Measurements from ENCODE around the gene LPP. TPM values are rescaled to one million over a fixed set of nuclear protein-coding genes. Genes with fewer than 3 reads are reported as not detected.

LPP gene
- total and polyA plus RNA-seq, 2 donors from 2014 or later = 6.7 to 233 TPM

GRCh38 chr3:188241072-188241471, 87.1 kb downstream of the LPP start:
- DNase-seq (peak in 2 of 5 donors; percentile 30 to 69), FAIRE-seq (no peak)
- Histone ChIP-seq H3K9ac (ENCODE audit: low read length in 3 of 3) (no peak overlapping the region), H3K27ac (ENCODE audit: low read depth in 2 of 2, low read length in 2 of 2) (no peak overlapping the region), H3K36me3 (ENCODE audit: control insufficient read depth in 2 of 3, insufficient read depth in 3 of 3, low read length in 3 of 3) (no peaks in the 10 kb centered on the region), H3K4me3 (ENCODE audit: low read length in 3 of 3) (no peak overlapping the region), H3K27me3 (ENCODE audit: control insufficient read depth, insufficient read depth, low read length) (no peaks in the 10 kb centered on the region), H3K9me3 (ENCODE audit: control insufficient read depth in 2 of 3, insufficient read depth in 1 of 3, low read length in 3 of 3) (no peaks in the 10 kb centered on the region), H3K4me1 (ENCODE audit: control insufficient read depth in 2 of 3, insufficient read depth in 2 of 3, low read depth in 1 of 3, low read length in 3 of 3) (no peaks in the 10 kb centered on the region)
- TF ChIP-seq CTCF (IDR thresholded peaks at IDR 0.05; ENCODE audit: borderline replicate concordance, extremely low read depth, insufficient read depth) = no peak
- intact Hi-C loops (cut with DNase I) = no loop called here

GRCh38 chr3:188241883-188242282, 87.9 kb downstream of the LPP start:
- Histone ChIP-seq H3K36me3 (ENCODE audit: control insufficient read depth in 2 of 3, insufficient read depth in 3 of 3, low read length in 3 of 3) (no peaks in the 10 kb centered on the region), H3K4me1 (ENCODE audit: control insufficient read depth in 2 of 3, insufficient read depth in 2 of 3, low read depth in 1 of 3, low read length in 3 of 3) (no peaks in the 10 kb centered on the region), H3K4me3 (ENCODE audit: low read length in 3 of 3) (no peak overlapping the region), H3K27ac (ENCODE audit: low read depth in 2 of 2, low read length in 2 of 2) (no peak overlapping the region), H3K9ac (ENCODE audit: low read length in 3 of 3) (no peak overlapping the region), H3K9me3 (ENCODE audit: control insufficient read depth in 2 of 3, insufficient read depth in 1 of 3, low read length in 3 of 3) (no peaks in the 10 kb centered on the region), H3K27me3 (ENCODE audit: control insufficient read depth, insufficient read depth, low read length) (no peaks in the 10 kb centered on the region)
- TF ChIP-seq CTCF (IDR thresholded peaks at IDR 0.05; ENCODE audit: borderline replicate concordance, extremely low read depth, insufficient read depth) = no peak
- intact Hi-C loops (cut with DNase I) = no loop called here
- FAIRE-seq = no peak
- DNase-seq = no peak

GRCh38 chr3:188242436-188243123, 88.6 kb downstream of the LPP start:
- no peak for DNase-seq
- Histone ChIP-seq H3K4me3 (ENCODE audit: low read length in 3 of 3) (no peak overlapping the region), H3K36me3 (ENCODE audit: control insufficient read depth in 2 of 3, insufficient read depth in 3 of 3, low read length in 3 of 3) (no peaks in the 10 kb centered on the region), H3K27ac (ENCODE audit: low read depth in 2 of 2, low read length in 2 of 2) (no peak overlapping the region), H3K4me1 (ENCODE audit: control insufficient read depth in 2 of 3, insufficient read depth in 2 of 3, low read depth in 1 of 3, low read length in 3 of 3) (no peaks in the 10 kb centered on the region), H3K9ac (ENCODE audit: low read length in 3 of 3) (no peak overlapping the region), H3K9me3 (ENCODE audit: control insufficient read depth in 2 of 3, insufficient read depth in 1 of 3, low read length in 3 of 3) (no peaks in the 10 kb centered on the region), H3K27me3 (ENCODE audit: control insufficient read depth, insufficient read depth, low read length) (no peaks in the 10 kb centered on the region)
- intact Hi-C loops (cut with DNase I) = no loop called here
- no peak for TF ChIP-seq CTCF (IDR thresholded peaks at IDR 0.05; ENCODE audit: borderline replicate concordance, extremely low read depth, insufficient read depth)
- no peak for FAIRE-seq

Data from kidney (tissue), 14 donors.